Transverse colon (tissue), 4 donors: ENCODE results near the gene ECHDC3. TPM values are rescaled to one million over a fixed set of nuclear protein-coding genes. Genes with fewer than 3 reads are reported as not detected.

Experiments
- DNase-seq: peaks from one replicate; pipeline ENCODE4 v3.0.0-alpha.2; 2019
- H3K27ac ChIP-seq, 4 donors: fragments of 200-600 bp; sonication (generic); 2 replicates each; pipeline ENCODE4 v1.5.1; 2016 to 2018; ENCODE audit warnings: inconsistent platforms in 4 of 4
- H3K27me3 ChIP-seq: fragments of 200-600 bp; sonication (generic); 2 replicates; pipeline ENCODE4 v1.5.1; 2017; ENCODE audit warnings: inconsistent platforms
- H3K36me3 ChIP-seq, 4 donors: fragments of 200-600 bp; sonication (generic); 2 replicates each; pipeline ENCODE4 v1.5.1; 2017 to 2019; ENCODE audit warnings: inconsistent platforms in 4 of 4
- H3K4me1 ChIP-seq, 4 donors: fragments of 200-600 bp; sonication (generic); 2 replicates each; pipeline ENCODE4 v1.5.1; 2017 to 2020; ENCODE audit warnings: inconsistent platforms in 4 of 4
- H3K4me3 ChIP-seq, 4 donors: fragments of 200-600 bp; sonication (generic); 1 replicate in 1 of 4; 2 replicates in 3 of 4; pipeline versions ENCODE4 v1.5.1 to v1.6.1; 2017 to 2019; ENCODE audit warnings: inconsistent platforms in 4 of 4
- H3K9me3 ChIP-seq, 2 donors: fragments of 200-600 bp; sonication (generic); 2 replicates each; pipeline ENCODE4 v1.5.1; 2017 to 2019; ENCODE audit warnings: inconsistent platforms in 2 of 2
- CTCF ChIP-seq, 5 experiments: fragments of 200-600 bp in 3 of 5; fragments of 450-650 bp in 2 of 5; sonication (generic) in 3 of 5; IDR thresholded peaks; 1 replicate in 2 of 5; 2 replicates in 3 of 5; pipeline ENCODE4 v1.5.1; 2016 to 2017; ENCODE audit warnings: antibody characterized with exemption in 5 of 5, inconsistent platforms in 3 of 5, mild to moderate bottlenecking in 2 of 5, moderate library complexity in 1 of 5
- EP300 ChIP-seq: sonication (generic); formaldehyde crosslinking; IDR thresholded peaks from one replicate; pipeline ENCODE4 v1.6.1; 2017; ENCODE audit warnings: antibody characterized with exemption, low read depth
- POLR2A ChIP-seq: fragments of 450-650 bp; IDR thresholded peaks from one replicate; pipeline ENCODE4 v1.6.1; 2016; ENCODE audit warnings: antibody characterized with exemption, mild to moderate bottlenecking, moderate library complexity
- POLR2AphosphoS5 ChIP-seq, 3 donors: sonication (generic); formaldehyde crosslinking; IDR thresholded peaks; one replicate each; pipeline ENCODE4 v1.6.1; 2016; ENCODE audit warnings: antibody characterized with exemption in 3 of 3
- WGBS, 2 donors: methylation state at CpG; one replicate each; pipeline ENCODE4 v1.1.5; 2018; ENCODE audit warnings: low coverage in 1 of 2; 5-methylcytosine and 5-hydroxymethylcytosine counted together
- in situ Hi-C, 4 donors: fragments of 200-750 bp; cut with MboI; loops; one replicate each; pipeline versions ENCODE4 v1.15.0 to v1.15.1; 2017; ENCODE audit warnings: low sequenced_read_pairs in 3 of 4, low pct_ligation_motif_present in 1 of 4, low pct_unique_long_range_greater_than_20kb in 1 of 4
- intact Hi-C: fragments of 100-400 bp; cut with DNase I; formaldehyde crosslinking; loops from one replicate; pipeline ENCODE4 v1.15.1; 2023; ENCODE audit warnings: low total_unique reads
- total RNA-seq, 4 donors: library from RNA; depleted of rRNA; stranded (reverse); fragments of >200 nt; gene quantifications; one replicate each; pipeline ENCODE4 v1.1.0, GENCODE V29; 2016

The ECHDC3 gene
- total RNA-seq, 4 donors from 2014 or later = 0.75 to 5.7 (median 4.0) TPM

GRCh38 chr10:11740907-11741306 lies 1.3 kb upstream of the ECHDC3 start:
- WGBS, 2 donors = 94 to 95% methylated on average over 3 to 11 of the region's 11 CpGs
- no peaks in the 10 kb centered on the region for H3K36me3 ChIP-seq
- no peak overlapping the region for H3K4me3 ChIP-seq
- in situ Hi-C loops (no loop called here), intact Hi-C loops (no loop called here)
- no peaks in the 10 kb centered on the region for H3K9me3 ChIP-seq
- no peaks in the 10 kb centered on the region for H3K27me3 ChIP-seq
- H3K4me1 ChIP-seq = peaks cover 0 to 11% (median 5%) of the 10 kb centered on the region in 4 donors
- H3K27ac ChIP-seq = no peak overlapping the region
- no peak for DNase-seq
- TF ChIP-seq POLR2A (no peak), CTCF (IDR thresholded peaks at IDR 0.05) (no peak), POLR2AphosphoS5 (IDR thresholded peaks at IDR 0.05) (no peak), EP300 (no peak)

- no peak for DNase-seq
- Histone ChIP-seq H3K4me3 (peak overlapping the region; percentile 18 to 60 (median 40)), H3K4me1 (peaks cover 0 to 11% (median 5%) of the 10 kb centered on the region in 4 donors), H3K27me3 (no peaks in the 10 kb centered on the region), H3K27ac (peak overlapping the region in 1 of 4 donors; percentile 15), H3K36me3 (no peaks in the 10 kb centered on the region), H3K9me3 (no peaks in the 10 kb centered on the region)
- intact Hi-C loops = no loop called here
- WGBS, 2 donors = 67 to 79% methylated on average over 3 to 16 of the region's 16 CpGs
- TF ChIP-seq CTCF (IDR thresholded peaks at IDR 0.05) (no peak), POLR2A (no peak), EP300 (no peak), POLR2AphosphoS5 (IDR thresholded peaks at IDR 0.05) (no peak)
- in situ Hi-C loops = no loop called here
These were observed 574 bp upstream of the ECHDC3 start for GRCh38 chr10:11741608-11742007.

GRCh38 chr10:11742779-11743298 lies 657 bp downstream of the ECHDC3 start:
- Histone ChIP-seq H3K4me1 (peaks cover 0 to 11% (median 5%) of the 10 kb centered on the region in 4 donors), H3K9me3 (no peaks in the 10 kb centered on the region), H3K27ac (peak overlapping the region; percentile 48 to 61 (median 48)), H3K36me3 (no peaks in the 10 kb centered on the region), H3K27me3 (no peaks in the 10 kb centered on the region), H3K4me3 (peak overlapping the region; percentile 35 to 60 (median 50))
- in situ Hi-C loops (no loop called here), intact Hi-C loops (no loop called here)
- WGBS, 2 donors = 75% methylated on average over 30 of the region's 31 CpGs; no CpG with 5 or more reads in 1 of the 2 donors
- no peak for TF ChIP-seq CTCF (IDR thresholded peaks at IDR 0.05)
- no peak for TF ChIP-seq EP300
- no peak for TF ChIP-seq POLR2A
- no peak for TF ChIP-seq POLR2AphosphoS5 (IDR thresholded peaks at IDR 0.05)
- DNase-seq = no peak

- Histone ChIP-seq H3K27ac (no peak overlapping the region), H3K27me3 (no peaks in the 10 kb centered on the region), H3K4me3 (no peak overlapping the region), H3K36me3 (no peaks in the 10 kb centered on the region), H3K4me1 (peaks cover 0 to 11% (median 5%) of the 10 kb centered on the region in 4 donors), H3K9me3 (no peaks in the 10 kb centered on the region)
- 50 to 82% methylated on average over 2 to 9 of the region's 9 CpGs for WGBS, 2 donors
- DNase-seq = no peak
- intact Hi-C loops = no loop called here
- in situ Hi-C loops = no loop called here
- TF ChIP-seq CTCF (IDR thresholded peaks at IDR 0.05) (no peak), POLR2A (no peak), POLR2AphosphoS5 (IDR thresholded peaks at IDR 0.05) (no peak), EP300 (no peak)
These were observed 1.5 kb downstream of the ECHDC3 start for GRCh38 chr10:11743461-11744338.
